NCI-H1694 (cell line): ENCODE measurements around the gene AASDH.

ENCODE experiments used
- DNase-seq: peaks from one replicate; lab custom pipeline; 2025; lab: John Stamatoyannopoulos, UW

Gene AASDH

GRCh38 chr4:56316011-56316650, 71.2 kb downstream of the AASDH start:
- no peak for DNase-seq

- no peak for DNase-seq
Observed at GRCh38 chr4:56315543-56315942, 71.7 kb downstream of the AASDH start.

- DNase-seq = no peak
Observed at GRCh38 chr4:56315041-56315440, 72.2 kb downstream of the AASDH start.

GRCh38 chr4:56314207-56314915, 72.9 kb downstream of the AASDH start:
- DNase-seq = no peak

GRCh38 chr4:56313132-56313531, 74.2 kb downstream of the AASDH start:
- DNase-seq = no peak

GRCh38 chr4:56311299-56311975, 75.9 kb downstream of the AASDH start:
- peak; percentile 18 for DNase-seq

GRCh38 chr4:56310401-56311125, 76.7 kb downstream of the AASDH start:
- DNase-seq = no peak

GRCh38 chr4:56308384-56308783, 78.9 kb downstream of the AASDH start:
- no peak for DNase-seq

- no peak for DNase-seq
Observed at GRCh38 chr4:56307423-56307822, 79.9 kb downstream of the AASDH start.

- DNase-seq = no peak
Observed at GRCh38 chr4:56305390-56305789, 81.9 kb downstream of the AASDH start.

GRCh38 chr4:56303921-56304320, 83.4 kb downstream of the AASDH start:
- DNase-seq = no peak

GRCh38 chr4:56302760-56303159, 84.5 kb downstream of the AASDH start:
- DNase-seq = no peak

- no peak for DNase-seq
Observed at GRCh38 chr4:56301997-56302496, 85.2 kb downstream of the AASDH start.

- DNase-seq = peak; percentile 61
Observed at GRCh38 chr4:56301181-56301996, 85.9 kb downstream of the AASDH start.

GRCh38 chr4:56298236-56298635, 89.1 kb downstream of the AASDH start:
- no peak for DNase-seq

- DNase-seq = no peak
Observed at GRCh38 chr4:56297776-56298175, 89.5 kb downstream of the AASDH start.

GRCh38 chr4:56296526-56296925, 90.8 kb downstream of the AASDH start:
- DNase-seq = no peak

GRCh38 chr4:56293121-56293520, 94.2 kb downstream of the AASDH start:
- DNase-seq = no peak

- DNase-seq = no peak
Observed at GRCh38 chr4:56289934-56290333, 97.4 kb downstream of the AASDH start.

- no peak for DNase-seq
Observed at GRCh38 chr4:56288663-56289062, 98.6 kb downstream of the AASDH start.
